KMS-11 (cell line): ENCODE data around the gene SMC5.

Source experiments
- H2AFZ ChIP-seq: fragments of 200-600 bp; sonication (generic); 2 replicates; pipeline ENCODE4 v1.6.1; 2016; ENCODE audit warnings: antibody characterized with exemption, mixed run types, low read depth
- H3K27ac ChIP-seq: fragments of 200-600 bp; sonication (generic); 2 replicates; pipeline ENCODE4 v1.6.1; 2016; ENCODE audit warnings: mild to moderate bottlenecking, mixed run types
- H3K27me3 ChIP-seq: fragments of 200-600 bp; sonication (generic); 2 replicates; pipeline ENCODE4 v1.6.1; 2017; ENCODE audit warnings: mild to moderate bottlenecking, low read depth, mixed run types, moderate library complexity; ENCODE audit not compliant: insufficient read depth
- H3K36me3 ChIP-seq: fragments of 200-600 bp; sonication (generic); 2 replicates; pipeline ENCODE4 v1.6.1; 2017; ENCODE audit warnings: mild to moderate bottlenecking, mixed run types; ENCODE audit not compliant: insufficient read depth
- H3K4me1 ChIP-seq: fragments of 200-600 bp; sonication (generic); 2 replicates; pipeline ENCODE4 v1.6.1; 2016; ENCODE audit warnings: mild to moderate bottlenecking, low read depth, mixed run types; ENCODE audit not compliant: poor library complexity, severe bottlenecking
- H3K4me2 ChIP-seq: fragments of 200-600 bp; sonication (generic); 2 replicates; pipeline ENCODE4 v1.7.0; 2016; ENCODE audit warnings: mild to moderate bottlenecking, mixed run types
- H3K4me3 ChIP-seq: fragments of 200-600 bp; sonication (generic); IDR thresholded peaks from 2 replicates; pipeline ENCODE4 v1.6.1; 2017; ENCODE audit warnings: low read depth, low read length, mixed read lengths; ENCODE audit not compliant: insufficient read depth
- H3K79me2 ChIP-seq: fragments of 200-600 bp; sonication (generic); 2 replicates; pipeline ENCODE4 v1.6.1; 2016; ENCODE audit warnings: low read depth, mixed run types; ENCODE audit not compliant: insufficient read depth
- H3K9ac ChIP-seq: fragments of 200-600 bp; sonication (generic); 2 replicates; pipeline ENCODE4 v1.6.1; 2016; ENCODE audit warnings: mild to moderate bottlenecking, mixed run types
- H4K20me1 ChIP-seq: fragments of 200-600 bp; sonication (generic); 2 replicates; pipeline ENCODE4 v1.6.1; 2016; ENCODE audit warnings: mild to moderate bottlenecking, mixed run types; ENCODE audit not compliant: insufficient read depth
- TF ChIP-seq, protein P1 (sequence below): fragments of 200-600 bp; sonication (generic); conservative IDR thresholded peaks from 2 replicates; pipeline ENCODE4 v1.6.1; 2017; ENCODE audit warnings: low read depth, mild to moderate bottlenecking, antibody characterized with exemption, low read length, moderate library complexity, mixed read lengths

The SMC5 gene

DNA sequence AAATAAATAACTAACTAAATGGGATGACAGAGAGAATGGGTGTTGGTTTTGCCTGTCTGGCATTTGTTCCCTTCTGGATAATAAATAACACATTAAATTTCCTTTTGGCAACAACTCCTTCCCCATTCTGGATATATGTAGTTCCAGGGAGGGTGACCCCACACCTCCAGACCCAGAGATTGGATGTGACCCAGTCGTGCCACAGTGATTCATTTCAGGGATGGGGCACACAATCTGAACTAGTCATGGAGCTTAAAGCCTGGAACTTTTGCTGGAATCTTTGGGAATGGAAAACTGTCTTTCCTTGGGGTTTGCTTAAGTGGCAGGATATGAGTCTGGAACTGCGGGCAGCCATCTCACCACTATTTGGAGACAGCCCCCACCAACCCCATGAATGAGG is 144.4 kb downstream of the SMC5 start:
- Histone ChIP-seq H3K4me1 (peaks cover 31% of the 10 kb centered on the region), H3K9ac (no peak overlapping the region), H3K4me3 (no peak overlapping the region), H3K27me3 (no peaks in the 10 kb centered on the region), H2AFZ (no peak overlapping the region), H3K4me2 (no peak overlapping the region), H3K79me2 (peaks cover 60% of the 10 kb centered on the region; the same call in 1 of the 2 replicates), H3K36me3 (no peaks in the 10 kb centered on the region), H3K27ac (no peak overlapping the region), H4K20me1 (no peaks in the 10 kb centered on the region)
- TF ChIP-seq, protein P1, sequence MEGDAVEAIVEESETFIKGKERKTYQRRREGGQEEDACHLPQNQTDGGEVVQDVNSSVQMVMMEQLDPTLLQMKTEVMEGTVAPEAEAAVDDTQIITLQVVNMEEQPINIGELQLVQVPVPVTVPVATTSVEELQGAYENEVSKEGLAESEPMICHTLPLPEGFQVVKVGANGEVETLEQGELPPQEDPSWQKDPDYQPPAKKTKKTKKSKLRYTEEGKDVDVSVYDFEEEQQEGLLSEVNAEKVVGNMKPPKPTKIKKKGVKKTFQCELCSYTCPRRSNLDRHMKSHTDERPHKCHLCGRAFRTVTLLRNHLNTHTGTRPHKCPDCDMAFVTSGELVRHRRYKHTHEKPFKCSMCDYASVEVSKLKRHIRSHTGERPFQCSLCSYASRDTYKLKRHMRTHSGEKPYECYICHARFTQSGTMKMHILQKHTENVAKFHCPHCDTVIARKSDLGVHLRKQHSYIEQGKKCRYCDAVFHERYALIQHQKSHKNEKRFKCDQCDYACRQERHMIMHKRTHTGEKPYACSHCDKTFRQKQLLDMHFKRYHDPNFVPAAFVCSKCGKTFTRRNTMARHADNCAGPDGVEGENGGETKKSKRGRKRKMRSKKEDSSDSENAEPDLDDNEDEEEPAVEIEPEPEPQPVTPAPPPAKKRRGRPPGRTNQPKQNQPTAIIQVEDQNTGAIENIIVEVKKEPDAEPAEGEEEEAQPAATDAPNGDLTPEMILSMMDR, result no peak

DNA sequence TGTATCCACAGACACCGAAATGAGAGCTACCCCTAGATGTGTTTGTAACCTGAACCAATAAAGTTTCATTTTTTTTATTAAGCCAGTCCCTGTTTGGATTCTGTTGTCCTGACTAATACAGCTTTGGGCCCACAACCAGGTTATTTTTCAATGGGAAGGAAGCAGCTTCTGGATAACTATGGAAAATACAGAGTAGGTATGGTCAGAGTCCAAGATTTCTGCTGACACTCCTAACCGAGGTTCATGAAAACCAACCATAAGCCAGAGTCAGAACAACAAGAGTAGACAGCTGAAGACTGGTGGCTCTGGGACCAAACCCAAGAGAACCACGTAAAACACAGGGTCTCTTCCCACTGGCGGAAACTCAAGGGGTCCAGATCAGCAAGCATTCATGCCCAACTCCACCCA is 144.8 kb downstream of the SMC5 start:
- no peaks in the 10 kb centered on the region for H3K27me3 ChIP-seq
- H3K4me3 ChIP-seq, result no peak overlapping the region
- H3K4me2 ChIP-seq, result no peak overlapping the region
- peaks cover 29% of the 10 kb centered on the region for H3K4me1 ChIP-seq
- H3K79me2 ChIP-seq, result peaks cover 65% of the 10 kb centered on the region; the same call in 1 of the 2 replicates
- no peak overlapping the region for H3K9ac ChIP-seq
- no peaks in the 10 kb centered on the region for H3K36me3 ChIP-seq
- H4K20me1 ChIP-seq, result no peaks in the 10 kb centered on the region
- H3K27ac ChIP-seq, result no peak overlapping the region
- no peak overlapping the region for H2AFZ ChIP-seq
- TF ChIP-seq, protein P1, result no peak

DNA sequence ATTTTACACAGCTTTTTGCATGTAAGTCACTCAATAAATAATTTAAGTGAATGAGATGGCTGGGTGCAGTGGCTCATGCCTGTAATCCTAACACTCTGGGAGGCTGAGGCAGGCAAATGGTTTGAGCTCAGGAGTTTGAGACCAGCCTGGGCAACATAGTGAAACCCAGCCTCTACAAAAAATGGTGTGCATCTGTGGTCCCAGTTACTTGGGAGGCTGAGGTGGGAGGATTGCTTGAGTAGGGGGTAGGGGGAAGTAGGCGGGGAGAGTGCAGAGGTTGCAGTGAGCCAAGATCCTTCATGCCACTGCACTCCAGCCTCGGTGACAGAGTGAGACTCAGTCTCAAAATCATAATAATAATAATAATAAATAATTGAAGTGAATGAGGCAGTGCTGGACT is 145.5 kb downstream of the SMC5 start:
- no peaks in the 10 kb centered on the region for H3K27me3 ChIP-seq
- H3K4me3 ChIP-seq, result no peak overlapping the region
- no peak overlapping the region for H2AFZ ChIP-seq
- no peak overlapping the region for H3K4me2 ChIP-seq
- peaks cover 68% of the 10 kb centered on the region; the same call in 1 of the 2 replicates for H3K79me2 ChIP-seq
- no peak overlapping the region for H3K9ac ChIP-seq
- no peaks in the 10 kb centered on the region for H3K36me3 ChIP-seq
- no peaks in the 10 kb centered on the region for H4K20me1 ChIP-seq
- TF ChIP-seq, protein P1, result no peak
- peaks cover 24% of the 10 kb centered on the region for H3K4me1 ChIP-seq
- H3K27ac ChIP-seq, result no peak overlapping the region
